Mucosa of descending colon (tissue), 3 donors: ENCODE data around the gene CD3D. TPM values are rescaled to one million over a fixed set of nuclear protein-coding genes. Genes with fewer than 3 reads are reported as not detected.
"Not testable (repeated sequence)": the region's sequence is repeated elsewhere in the genome, so short reads cannot be mapped to it uniquely, and the experiment has no call there.

ENCODE experiments used
- ATAC-seq: fragments of 200-7000 bp; cut with Tn5 transposase; one replicate; pipeline ENCODE4 v1.9.1; 2020; ENCODE audit warnings: mild to moderate bottlenecking, moderate library complexity
- DNase-seq, 3 donors: peaks; one replicate each; pipeline ENCODE4 v3.0.0-alpha.2; 2020
- H3K36me3 ChIP-seq: fragments of 200-600 bp; one replicate; pipeline ENCODE4 v1.8.0; 2021; ENCODE audit warnings: low read depth, mild to moderate bottlenecking
- H3K4me1 ChIP-seq: fragments of 200-600 bp; one replicate; pipeline ENCODE4 v1.8.0; 2021; ENCODE audit warnings: low read depth, mild to moderate bottlenecking
- H3K4me3 ChIP-seq: fragments of 200-600 bp; one replicate; pipeline ENCODE4 v1.8.0; 2021; ENCODE audit warnings: mild to moderate bottlenecking
- H3K9me3 ChIP-seq: fragments of 200-600 bp; one replicate; pipeline ENCODE4 v1.8.0; 2021; ENCODE audit warnings: mild to moderate bottlenecking
- CTCF ChIP-seq: fragments of 200-600 bp; IDR thresholded peaks from one replicate; pipeline ENCODE4 v1.8.0; 2022; ENCODE audit warnings: antibody characterized with exemption, mild to moderate bottlenecking
- intact Hi-C, 2 donors: fragments of 100-400 bp; cut with DNase I in 1 of 2; cut with micrococcal nuclease in 1 of 2; formaldehyde crosslinking; loops; one replicate each; pipeline versions ENCODE4 v1.11.0 to v1.11.1; 2022; cut with DNase I, micrococcal nuclease
- total RNA-seq, 3 donors: library from RNA; stranded (reverse); fragmentation: NEBNext Ultra II Directional in 2 of 3; extraction: Animal tissue kit (Norgen Biotek cat#: 25700) in 2 of 3; gene quantifications; one replicate each; pipeline versions ENCODE4 v1.2.1 to v1.2.4, GENCODE V29; 2021 to 2023
- donor health status: DM: no; HTN: no; CAD: no; lungs with moderate emphysema.
- donor health status: DM: no; HTN: no; CAD: no.
- donor health status: DM: no; HTN: yes; CAD: no.

Gene CD3D
- total RNA-seq, 3 donors from 2014 or later: 4.9 to 8.1 (median 7.7) TPM

GRCh38 chr11:118314988-118315411 is 27.5 kb downstream of the CD3D start:
- H3K36me3 ChIP-seq: no peaks in the 10 kb centered on the region
- intact Hi-C loops: no loop called here
- no peak overlapping the region for H3K4me3 ChIP-seq
- H3K4me1 ChIP-seq: peaks cover 42% of the 10 kb centered on the region
- DNase-seq (no peak), ATAC-seq (peak; percentile 49)
- TF ChIP-seq CTCF: no peak
- H3K9me3 ChIP-seq: no peaks in the 10 kb centered on the region

GRCh38 chr11:118313242-118313641 is 29.3 kb downstream of the CD3D start:
- Histone ChIP-seq H3K9me3 (no peaks in the 10 kb centered on the region), H3K36me3 (no peaks in the 10 kb centered on the region), H3K4me1 (peaks cover 42% of the 10 kb centered on the region), H3K4me3 (no peak overlapping the region)
- TF ChIP-seq CTCF: no peak
- ATAC-seq (no peak), DNase-seq (no peak)
- intact Hi-C loops: no loop called here

- no peaks in the 10 kb centered on the region for H3K36me3 ChIP-seq
- no peak for TF ChIP-seq CTCF
- DNase-seq: no peak
- peaks cover 39% of the 10 kb centered on the region for H3K4me1 ChIP-seq
- H3K4me3 ChIP-seq: no peak overlapping the region
- intact Hi-C loops: no loop called here
- H3K9me3 ChIP-seq: no peaks in the 10 kb centered on the region
- no peak for ATAC-seq
Measured at GRCh38 chr11:118312328-118312727, 30.2 kb downstream of the CD3D start.

- H3K9me3 ChIP-seq: no peaks in the 10 kb centered on the region
- no peaks in the 10 kb centered on the region for H3K36me3 ChIP-seq
- peaks cover 31% of the 10 kb centered on the region for H3K4me1 ChIP-seq
- H3K4me3 ChIP-seq: no peak overlapping the region
- intact Hi-C loops: no loop called here
- DNase-seq: no peak
- no peak for ATAC-seq
- no peak for TF ChIP-seq CTCF
Measured at GRCh38 chr11:118311518-118311917, 31.0 kb downstream of the CD3D start.

GRCh38 chr11:118310781-118311485 is 31.6 kb downstream of the CD3D start:
- intact Hi-C loops: no loop called here
- Histone ChIP-seq H3K9me3 (no peaks in the 10 kb centered on the region), H3K4me1 (peaks cover 25% of the 10 kb centered on the region), H3K36me3 (no peaks in the 10 kb centered on the region), H3K4me3 (no peak overlapping the region)
- no peak for DNase-seq
- no peak for TF ChIP-seq CTCF
- peak; percentile 69 for ATAC-seq

- Histone ChIP-seq H3K4me3 (no peak overlapping the region), H3K9me3 (no peaks in the 10 kb centered on the region), H3K4me1 (peaks cover 19% of the 10 kb centered on the region), H3K36me3 (no peaks in the 10 kb centered on the region)
- no peak for TF ChIP-seq CTCF
- ATAC-seq (no peak), DNase-seq (no peak)
- intact Hi-C loops: no loop called here
Measured at GRCh38 chr11:118310271-118310670, 32.2 kb downstream of the CD3D start.

GRCh38 chr11:118308995-118309528 is 33.4 kb downstream of the CD3D start:
- H3K9me3 ChIP-seq, DNase-seq, H3K36me3 ChIP-seq, H3K4me3 ChIP-seq, ATAC-seq, intact Hi-C loops, H3K4me1 ChIP-seq: not testable (repeated sequence)
